ENCODE data around the gene SRD5A1.

GRCh38 chr5:6594066-6594465 lies 39.2 kb upstream of the SRD5A1 start:
- no peak for TF ChIP-seq YY1 (IDR thresholded peaks at IDR 0.05; ENCODE audit: extremely low read depth, insufficient replicate concordance, low read depth, low read length)
- no peak for TF ChIP-seq POLR2AphosphoS5 (IDR thresholded peaks at IDR 0.05; ENCODE audit: low read depth, low read length)
- no peak for TF ChIP-seq EZH2 (IDR thresholded peaks at IDR 0.05)
- TF ChIP-seq EZH2phosphoT487 (IDR thresholded peaks at IDR 0.05; ENCODE audit: borderline replicate concordance) = no peak
- no peak for TF ChIP-seq CTCF (IDR thresholded peaks at IDR 0.05 in 2 of 3, conservative IDR thresholded peaks at IDR 0.05 in 1 of 3; ENCODE audit: borderline replicate concordance in 1 of 3, insufficient read depth in 1 of 3, low read depth in 2 of 3, low read length in 2 of 3)
- no peak for TF ChIP-seq CEBPB (IDR thresholded peaks at IDR 0.05; ENCODE audit: low read depth)
- TF ChIP-seq SP1 (IDR thresholded peaks at IDR 0.05; ENCODE audit: low read depth) = no peak
- TF ChIP-seq REST (IDR thresholded peaks at IDR 0.05; ENCODE audit: low read depth) = no peak
- no peak for TF ChIP-seq CBX3 (IDR thresholded peaks at IDR 0.05; ENCODE audit: low read depth)
- TF ChIP-seq POLR2A (IDR thresholded peaks at IDR 0.05; ENCODE audit: borderline replicate concordance, extremely low read depth, insufficient read depth, insufficient read length) = no peak
- no peak for TF ChIP-seq SRF (IDR thresholded peaks at IDR 0.05; ENCODE audit: low read depth)
- TF ChIP-seq RAD21 (IDR thresholded peaks at IDR 0.05; ENCODE audit: low read depth) = no peak

Data from HCT116 (cell line).